ENCODE results near the gene MORN3. TPM values are rescaled to one million over a fixed set of nuclear protein-coding genes. Genes with fewer than 3 reads are reported as not detected.

Gene MORN3
- total and polyA plus RNA-seq, 9 of the 15 experiments (the other 6 are each of a cell fraction or from before 2014, with no cell fraction given) = 0.09 to 0.27 (median 0.20) TPM

DNA sequence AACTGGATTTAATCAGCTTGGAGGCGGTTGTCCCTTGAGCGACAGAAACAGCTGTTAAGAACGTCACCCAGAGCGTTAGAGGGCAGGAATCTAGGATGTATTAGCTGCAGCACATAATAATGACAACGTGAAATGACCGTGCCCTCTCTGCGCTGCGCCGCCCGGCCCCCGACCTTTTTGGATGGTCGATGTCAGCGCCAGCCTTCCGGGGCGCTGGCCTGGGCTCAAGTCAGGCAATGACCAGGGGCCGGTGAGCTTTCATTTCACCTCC is 42.7 kb upstream of the MORN3 start (continued):
- TF ChIP-seq, protein P1, sequence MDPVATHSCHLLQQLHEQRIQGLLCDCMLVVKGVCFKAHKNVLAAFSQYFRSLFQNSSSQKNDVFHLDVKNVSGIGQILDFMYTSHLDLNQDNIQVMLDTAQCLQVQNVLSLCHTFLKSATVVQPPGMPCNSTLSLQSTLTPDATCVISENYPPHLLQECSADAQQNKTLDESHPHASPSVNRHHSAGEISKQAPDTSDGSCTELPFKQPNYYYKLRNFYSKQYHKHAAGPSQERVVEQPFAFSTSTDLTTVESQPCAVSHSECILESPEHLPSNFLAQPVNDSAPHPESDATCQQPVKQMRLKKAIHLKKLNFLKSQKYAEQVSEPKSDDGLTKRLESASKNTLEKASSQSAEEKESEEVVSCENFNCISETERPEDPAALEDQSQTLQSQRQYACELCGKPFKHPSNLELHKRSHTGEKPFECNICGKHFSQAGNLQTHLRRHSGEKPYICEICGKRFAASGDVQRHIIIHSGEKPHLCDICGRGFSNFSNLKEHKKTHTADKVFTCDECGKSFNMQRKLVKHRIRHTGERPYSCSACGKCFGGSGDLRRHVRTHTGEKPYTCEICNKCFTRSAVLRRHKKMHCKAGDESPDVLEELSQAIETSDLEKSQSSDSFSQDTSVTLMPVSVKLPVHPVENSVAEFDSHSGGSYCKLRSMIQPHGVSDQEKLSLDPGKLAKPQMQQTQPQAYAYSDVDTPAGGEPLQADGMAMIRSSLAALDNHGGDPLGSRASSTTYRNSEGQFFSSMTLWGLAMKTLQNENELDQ (CRISPR knock-in tag; IDR thresholded peaks at IDR 0.05; ENCODE audit: borderline replicate concordance) = no peak
- TF ChIP-seq LEF1 (IDR thresholded peaks at IDR 0.05) (no peak), EWSR1 (IDR thresholded peaks at IDR 0.05; ENCODE audit: borderline replicate concordance, low read depth, partially characterized antibody) (no peak), NONO (IDR thresholded peaks at IDR 0.05; ENCODE audit: low read depth in 2 of 2, low read length in 1 of 2) (no peak), KAT2B (IDR thresholded peaks at IDR 0.05; ENCODE audit: low read depth, low read length) (no peak), FOXA3 (CRISPR knock-in tag; conservative IDR thresholded peaks at IDR 0.05 in 1 of 2, IDR thresholded peaks at IDR 0.05 in 1 of 2) (no peak), ZFX (CRISPR knock-in tag; IDR thresholded peaks at IDR 0.05) (no peak), ZFPM2 (CRISPR knock-in tag; IDR thresholded peaks at IDR 0.05) (0 out of 2 replicates have a peak, but pooled peaks have one; percentile 43), TRIM24 (IDR thresholded peaks at IDR 0.05) (no peak), HDAC6 (IDR thresholded peaks at IDR 0.05; ENCODE audit: low read depth, low read length) (no peak), SAFB (IDR thresholded peaks at IDR 0.05; ENCODE audit: borderline replicate concordance, low read depth, low read length) (no peak), SIN3B (IDR thresholded peaks at IDR 0.05; ENCODE audit: low read depth) (no peak), CREB1 (IDR thresholded peaks at IDR 0.05) (no peak), CREB1 (CRISPR knock-in tag; IDR thresholded peaks at IDR 0.05) (no peak), ZNF23 (CRISPR knock-in tag; IDR thresholded peaks at IDR 0.05) (no peak)
- TF ChIP-seq, protein P2, sequence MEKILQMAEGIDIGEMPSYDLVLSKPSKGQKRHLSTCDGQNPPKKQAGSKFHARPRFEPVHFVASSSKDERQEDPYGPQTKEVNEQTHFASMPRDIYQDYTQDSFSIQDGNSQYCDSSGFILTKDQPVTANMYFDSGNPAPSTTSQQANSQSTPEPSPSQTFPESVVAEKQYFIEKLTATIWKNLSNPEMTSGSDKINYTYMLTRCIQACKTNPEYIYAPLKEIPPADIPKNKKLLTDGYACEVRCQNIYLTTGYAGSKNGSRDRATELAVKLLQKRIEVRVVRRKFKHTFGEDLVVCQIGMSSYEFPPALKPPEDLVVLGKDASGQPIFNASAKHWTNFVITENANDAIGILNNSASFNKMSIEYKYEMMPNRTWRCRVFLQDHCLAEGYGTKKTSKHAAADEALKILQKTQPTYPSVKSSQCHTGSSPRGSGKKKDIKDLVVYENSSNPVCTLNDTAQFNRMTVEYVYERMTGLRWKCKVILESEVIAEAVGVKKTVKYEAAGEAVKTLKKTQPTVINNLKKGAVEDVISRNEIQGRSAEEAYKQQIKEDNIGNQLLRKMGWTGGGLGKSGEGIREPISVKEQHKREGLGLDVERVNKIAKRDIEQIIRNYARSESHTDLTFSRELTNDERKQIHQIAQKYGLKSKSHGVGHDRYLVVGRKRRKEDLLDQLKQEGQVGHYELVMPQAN (IDR thresholded peaks at IDR 0.05; ENCODE audit: borderline replicate concordance) = peak; percentile 84; the same call in 1 of the 2 replicates
- TF ChIP-seq, protein P3, sequence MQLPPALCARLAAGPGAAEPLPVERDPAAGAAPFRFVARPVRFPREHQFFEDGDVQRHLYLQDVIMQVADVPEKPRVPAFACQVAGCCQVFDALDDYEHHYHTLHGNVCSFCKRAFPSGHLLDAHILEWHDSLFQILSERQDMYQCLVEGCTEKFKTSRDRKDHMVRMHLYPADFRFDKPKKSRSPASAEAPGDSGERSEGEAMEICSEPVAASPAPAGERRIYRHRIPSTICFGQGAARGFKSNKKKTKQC (CRISPR knock-in tag; IDR thresholded peaks at IDR 0.05) = no peak; the same call in 1 of the 2 replicates
- TF ChIP-seq, protein P4, sequence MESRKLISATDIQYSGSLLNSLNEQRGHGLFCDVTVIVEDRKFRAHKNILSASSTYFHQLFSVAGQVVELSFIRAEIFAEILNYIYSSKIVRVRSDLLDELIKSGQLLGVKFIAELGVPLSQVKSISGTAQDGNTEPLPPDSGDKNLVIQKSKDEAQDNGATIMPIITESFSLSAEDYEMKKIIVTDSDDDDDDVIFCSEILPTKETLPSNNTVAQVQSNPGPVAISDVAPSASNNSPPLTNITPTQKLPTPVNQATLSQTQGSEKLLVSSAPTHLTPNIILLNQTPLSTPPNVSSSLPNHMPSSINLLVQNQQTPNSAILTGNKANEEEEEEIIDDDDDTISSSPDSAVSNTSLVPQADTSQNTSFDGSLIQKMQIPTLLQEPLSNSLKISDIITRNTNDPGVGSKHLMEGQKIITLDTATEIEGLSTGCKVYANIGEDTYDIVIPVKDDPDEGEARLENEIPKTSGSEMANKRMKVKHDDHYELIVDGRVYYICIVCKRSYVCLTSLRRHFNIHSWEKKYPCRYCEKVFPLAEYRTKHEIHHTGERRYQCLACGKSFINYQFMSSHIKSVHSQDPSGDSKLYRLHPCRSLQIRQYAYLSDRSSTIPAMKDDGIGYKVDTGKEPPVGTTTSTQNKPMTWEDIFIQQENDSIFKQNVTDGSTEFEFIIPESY (CRISPR knock-in tag; IDR thresholded peaks at IDR 0.05) = no peak
- TF ChIP-seq, protein P5, sequence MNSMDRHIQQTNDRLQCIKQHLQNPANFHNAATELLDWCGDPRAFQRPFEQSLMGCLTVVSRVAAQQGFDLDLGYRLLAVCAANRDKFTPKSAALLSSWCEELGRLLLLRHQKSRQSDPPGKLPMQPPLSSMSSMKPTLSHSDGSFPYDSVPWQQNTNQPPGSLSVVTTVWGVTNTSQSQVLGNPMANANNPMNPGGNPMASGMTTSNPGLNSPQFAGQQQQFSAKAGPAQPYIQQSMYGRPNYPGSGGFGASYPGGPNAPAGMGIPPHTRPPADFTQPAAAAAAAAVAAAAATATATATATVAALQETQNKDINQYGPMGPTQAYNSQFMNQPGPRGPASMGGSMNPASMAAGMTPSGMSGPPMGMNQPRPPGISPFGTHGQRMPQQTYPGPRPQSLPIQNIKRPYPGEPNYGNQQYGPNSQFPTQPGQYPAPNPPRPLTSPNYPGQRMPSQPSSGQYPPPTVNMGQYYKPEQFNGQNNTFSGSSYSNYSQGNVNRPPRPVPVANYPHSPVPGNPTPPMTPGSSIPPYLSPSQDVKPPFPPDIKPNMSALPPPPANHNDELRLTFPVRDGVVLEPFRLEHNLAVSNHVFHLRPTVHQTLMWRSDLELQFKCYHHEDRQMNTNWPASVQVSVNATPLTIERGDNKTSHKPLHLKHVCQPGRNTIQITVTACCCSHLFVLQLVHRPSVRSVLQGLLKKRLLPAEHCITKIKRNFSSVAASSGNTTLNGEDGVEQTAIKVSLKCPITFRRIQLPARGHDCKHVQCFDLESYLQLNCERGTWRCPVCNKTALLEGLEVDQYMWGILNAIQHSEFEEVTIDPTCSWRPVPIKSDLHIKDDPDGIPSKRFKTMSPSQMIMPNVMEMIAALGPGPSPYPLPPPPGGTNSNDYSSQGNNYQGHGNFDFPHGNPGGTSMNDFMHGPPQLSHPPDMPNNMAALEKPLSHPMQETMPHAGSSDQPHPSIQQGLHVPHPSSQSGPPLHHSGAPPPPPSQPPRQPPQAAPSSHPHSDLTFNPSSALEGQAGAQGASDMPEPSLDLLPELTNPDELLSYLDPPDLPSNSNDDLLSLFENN (IDR thresholded peaks at IDR 0.05; ENCODE audit: low read depth in 2 of 2, low read length in 2 of 2) = no peak
